GM21528 (cell line): ENCODE results near the gene ZBTB17.
A peak's percentile ranks its signal among the peaks of the same experiment; 100 is the strongest.
"Not testable (repeated sequence)": the region's sequence is repeated elsewhere in the genome, so short reads cannot be mapped to it uniquely, and the experiment has no call there.

Source experiments
- ATAC-seq: cut with Tn5 transposase; IDR thresholded peaks from one replicate; pipeline ENCODE4 v1.9.1; 2021; ENCODE audit warnings: mild to moderate bottlenecking, moderate library complexity; ENCODE audit not compliant: unreplicated experiment, low FRiP score

Gene ZBTB17

DNA sequence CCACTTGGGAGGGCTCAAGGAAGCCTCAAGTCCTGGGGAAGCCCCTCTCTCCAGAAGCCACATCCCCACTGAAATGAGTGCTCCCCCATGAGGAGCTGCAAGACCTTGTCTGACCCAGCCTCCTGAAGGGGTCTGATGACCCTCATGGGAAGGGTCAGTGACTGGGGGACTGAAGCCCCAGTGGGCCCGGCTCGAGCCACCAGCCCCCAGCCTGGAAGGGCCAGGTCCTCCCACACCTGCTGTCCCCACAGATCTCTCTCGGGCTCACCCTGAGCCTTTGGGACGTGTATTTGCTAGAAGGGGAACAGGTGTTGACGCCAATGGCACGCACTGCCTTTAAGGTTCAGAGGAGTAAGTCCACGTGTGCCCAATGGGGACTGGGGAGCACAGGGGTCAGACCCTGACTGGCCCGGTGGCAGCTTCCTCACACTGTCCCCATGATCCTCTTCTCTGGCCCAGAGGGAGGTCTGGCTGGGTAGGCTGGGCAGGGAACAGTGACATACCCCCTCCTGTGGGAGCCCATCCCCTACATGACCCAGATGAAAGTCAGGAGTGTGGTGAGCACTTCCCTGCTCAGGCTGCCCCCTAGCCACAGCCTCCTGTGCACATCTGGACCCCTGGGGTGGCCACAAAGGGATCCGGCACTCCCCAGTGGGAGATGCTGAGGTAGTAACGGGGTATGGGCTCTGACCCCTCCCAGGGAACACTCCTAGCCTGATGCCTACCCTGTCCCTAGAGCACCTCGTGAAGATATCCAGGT, 15.7 kb upstream of the ZBTB17 start:
- no peak for ATAC-seq

DNA sequence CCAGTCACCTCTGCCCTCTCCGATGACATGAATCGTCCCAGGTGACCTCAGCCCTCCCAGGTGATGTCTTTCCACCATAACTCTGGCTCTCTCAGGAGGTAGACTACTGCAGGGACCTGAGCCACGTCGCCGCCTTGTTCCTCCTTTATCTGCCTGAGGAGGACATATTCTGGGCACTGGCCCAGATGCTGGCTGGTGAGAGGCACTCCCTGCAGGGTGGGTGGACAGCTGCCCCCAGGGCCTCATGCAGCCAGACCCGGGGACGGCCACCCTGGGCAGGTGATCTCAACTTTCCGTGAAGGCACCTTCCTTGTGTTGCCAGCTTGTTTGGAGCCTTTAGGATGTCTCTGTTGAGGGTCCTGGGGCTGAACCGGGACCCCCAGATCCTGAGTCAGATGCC, 13.9 kb upstream of the ZBTB17 start:
- ATAC-seq = no peak

DNA sequence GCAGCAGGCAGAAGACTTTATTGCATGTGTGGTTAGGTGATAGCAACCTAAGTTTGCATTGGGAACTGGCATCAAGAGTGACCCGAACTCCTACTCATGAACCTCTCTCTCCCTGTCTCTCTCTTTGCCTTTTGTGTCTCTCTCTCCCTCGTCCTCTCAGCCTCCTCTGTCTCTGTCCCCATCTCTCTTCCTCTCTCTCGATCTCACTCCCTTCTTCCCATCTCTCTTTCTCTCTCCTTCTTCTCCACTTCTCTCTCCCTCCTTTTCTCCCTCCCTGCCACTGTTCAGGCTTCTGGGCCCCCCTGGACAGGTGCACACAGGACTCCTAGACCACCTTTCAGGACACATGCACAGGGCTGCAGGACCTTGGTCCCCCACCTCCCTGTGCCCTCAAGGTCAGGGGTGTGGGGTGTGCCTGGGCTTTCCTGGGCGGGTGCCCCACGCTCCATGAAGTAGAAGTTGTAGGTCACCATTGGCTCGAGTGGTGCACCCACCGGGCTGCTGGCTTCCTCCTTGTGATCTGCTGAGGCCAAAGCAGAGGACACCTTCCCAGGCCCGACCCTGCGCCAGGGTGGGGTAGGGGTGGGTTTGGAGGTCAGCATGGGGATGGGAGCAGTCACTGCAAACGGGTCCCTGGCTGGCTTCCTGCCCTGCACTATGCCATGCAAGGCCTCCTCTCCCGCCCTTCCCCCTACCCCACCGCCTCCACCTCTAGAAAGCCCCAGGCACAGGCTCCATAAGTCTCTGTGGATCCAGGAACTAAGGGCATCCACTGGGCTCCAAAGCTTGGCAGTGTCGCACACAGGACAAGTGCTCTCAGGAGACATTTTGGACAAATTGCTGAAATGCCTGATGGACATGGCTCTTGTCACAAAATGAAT, 13.2 kb upstream of the ZBTB17 start:
- ATAC-seq = no peak

DNA sequence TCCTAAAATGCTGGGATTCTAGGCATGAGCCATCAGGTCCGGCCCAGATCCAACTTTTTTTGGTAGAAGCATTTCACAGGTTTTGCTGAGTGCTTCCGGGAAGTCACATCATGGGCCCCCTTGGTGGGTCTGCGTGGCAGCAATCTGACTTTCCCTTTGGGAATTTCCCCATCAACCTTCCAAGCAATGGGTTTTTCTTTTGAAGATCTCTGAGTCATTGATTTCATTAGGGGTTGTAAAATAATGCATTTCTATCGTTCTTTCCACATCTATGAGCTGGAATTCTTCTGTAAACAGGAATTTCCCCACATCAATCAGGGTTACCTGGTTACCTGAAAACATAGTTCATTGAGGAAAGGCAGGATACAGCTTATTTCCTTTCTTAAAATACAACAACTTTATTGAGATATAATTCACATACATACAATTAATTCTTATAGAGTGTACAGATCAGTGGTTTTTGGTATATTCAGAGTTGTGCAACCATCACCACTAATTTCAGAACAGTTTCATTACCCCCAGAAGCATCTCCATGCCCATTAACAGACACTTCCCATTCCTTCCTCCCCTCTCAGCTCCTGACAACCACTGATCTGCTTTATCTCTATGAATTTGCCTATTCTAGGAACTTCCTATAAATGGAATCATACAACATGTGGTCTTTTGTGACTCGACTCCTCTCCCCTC, 9.9 kb upstream of the ZBTB17 start:
- no peak for ATAC-seq

DNA sequence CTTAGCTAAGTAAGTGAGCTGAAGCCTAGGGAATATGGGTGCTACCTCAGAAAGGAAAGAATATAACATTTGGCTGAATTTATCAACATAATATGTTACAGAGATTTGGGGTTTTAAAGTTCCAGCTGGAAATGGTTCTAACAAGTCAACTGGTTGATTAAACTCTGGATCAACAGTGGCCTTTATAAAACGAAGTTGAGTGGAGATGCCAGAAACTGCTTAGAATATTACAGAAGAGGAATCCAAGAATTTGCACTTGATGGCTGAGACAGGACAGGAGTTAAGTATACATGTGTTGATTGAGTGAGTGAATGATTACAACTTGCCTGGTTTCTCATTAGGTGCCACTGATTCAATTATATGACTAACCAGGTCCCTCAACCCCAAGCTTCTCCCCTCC, 7.4 kb upstream of the ZBTB17 start:
- no peak for ATAC-seq

DNA sequence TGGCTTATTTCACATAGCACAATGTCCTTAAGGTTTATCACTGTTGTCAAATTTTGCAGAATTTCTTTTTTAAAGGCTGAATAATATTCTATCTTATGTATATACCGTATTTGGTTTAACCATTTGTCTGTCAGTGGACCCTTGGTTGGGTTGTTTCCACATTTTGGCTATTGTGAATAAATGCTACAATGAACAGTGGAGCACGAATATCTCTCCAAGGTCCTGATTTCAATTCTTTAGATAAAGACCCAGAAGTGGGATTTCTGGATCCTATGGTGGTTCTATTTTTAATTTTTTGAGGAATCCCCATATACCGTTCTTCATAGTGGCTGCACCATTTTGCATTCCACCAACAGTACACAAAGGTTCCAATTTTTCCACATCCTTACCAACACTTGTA, 5.8 kb upstream of the ZBTB17 start:
- no peak for ATAC-seq

DNA sequence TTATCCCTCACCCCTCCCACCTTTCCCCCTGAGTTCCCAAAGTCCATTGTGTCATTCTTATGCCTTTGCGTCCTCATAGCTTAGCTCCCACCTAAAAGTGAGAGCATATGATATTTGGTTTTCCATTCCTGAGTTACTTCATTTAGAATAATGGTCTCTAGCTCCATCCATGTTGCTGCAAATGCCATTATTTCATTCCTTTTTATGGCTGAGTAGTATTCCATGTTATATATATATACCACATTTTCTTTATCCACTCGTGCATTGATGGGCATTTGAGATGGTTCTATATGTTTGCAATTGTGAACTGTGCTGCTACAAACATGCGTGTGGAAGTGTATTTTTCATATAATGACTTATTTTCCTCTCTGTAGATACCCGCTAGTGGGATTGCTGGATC, 2.0 kb upstream of the ZBTB17 start:
- ATAC-seq = not testable (repeated sequence)

DNA sequence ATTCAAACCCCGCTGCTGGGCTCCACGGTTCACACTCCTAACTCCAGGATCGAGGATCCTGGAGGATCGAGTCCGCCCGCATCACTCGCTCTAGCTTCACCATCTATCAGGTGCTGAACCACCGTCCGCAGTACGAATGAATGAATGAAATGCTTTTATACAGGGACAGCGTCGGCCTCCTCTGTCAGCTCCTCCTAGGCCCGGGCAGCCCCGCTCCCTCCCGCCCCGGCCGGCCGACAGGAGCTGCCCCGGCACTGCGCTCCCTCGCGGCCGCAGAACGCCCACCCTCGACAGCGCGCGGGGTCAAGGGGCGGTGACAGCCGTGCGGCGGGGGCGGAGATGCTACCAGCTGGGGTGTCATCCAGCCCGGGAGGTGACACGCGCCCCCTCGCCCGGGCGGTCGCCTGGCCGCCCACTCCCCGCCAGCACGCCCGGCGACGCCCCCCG, 520 bp downstream of the ZBTB17 start:
- peak; percentile 56 for ATAC-seq

DNA sequence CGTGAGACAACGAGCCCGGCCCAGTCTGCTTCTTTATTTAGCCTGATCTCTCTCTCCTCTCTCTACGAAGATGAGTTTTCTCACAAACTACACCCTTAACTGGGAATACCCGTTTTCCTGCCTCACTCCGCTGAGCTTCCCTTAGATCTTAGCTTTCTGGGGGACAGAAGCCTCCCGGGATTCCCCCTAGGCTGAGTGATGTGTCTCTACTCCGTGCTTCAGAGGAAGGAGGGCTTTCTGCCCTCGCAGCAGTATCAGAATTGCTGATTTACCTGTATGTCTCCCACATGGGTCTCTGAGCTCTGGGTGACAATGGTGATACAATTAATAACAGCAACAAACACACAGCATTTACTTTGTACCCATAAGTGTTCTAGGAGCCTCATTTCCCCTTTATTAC, 1.0 kb downstream of the ZBTB17 start:
- peak; percentile 32 for ATAC-seq

DNA sequence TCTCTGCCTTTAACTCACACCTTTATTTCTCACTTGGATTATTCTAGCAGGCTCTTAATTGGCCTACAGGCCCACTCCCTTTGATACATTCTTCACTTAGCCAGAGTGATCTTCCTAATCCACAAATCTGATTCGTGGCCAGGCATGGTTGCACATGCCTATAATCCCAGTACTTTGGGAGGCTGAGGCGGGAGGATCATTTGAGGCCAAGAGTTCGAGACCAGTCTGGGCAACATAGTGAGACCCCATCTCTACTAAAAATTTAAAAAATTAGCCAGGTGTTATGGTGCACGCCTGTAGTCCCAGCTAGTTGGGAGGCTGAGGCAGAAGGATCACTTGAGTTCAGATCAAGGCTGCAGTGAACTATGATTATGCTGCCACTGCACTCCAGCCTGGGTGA, 2.1 kb downstream of the ZBTB17 start:
- ATAC-seq = no peak

DNA sequence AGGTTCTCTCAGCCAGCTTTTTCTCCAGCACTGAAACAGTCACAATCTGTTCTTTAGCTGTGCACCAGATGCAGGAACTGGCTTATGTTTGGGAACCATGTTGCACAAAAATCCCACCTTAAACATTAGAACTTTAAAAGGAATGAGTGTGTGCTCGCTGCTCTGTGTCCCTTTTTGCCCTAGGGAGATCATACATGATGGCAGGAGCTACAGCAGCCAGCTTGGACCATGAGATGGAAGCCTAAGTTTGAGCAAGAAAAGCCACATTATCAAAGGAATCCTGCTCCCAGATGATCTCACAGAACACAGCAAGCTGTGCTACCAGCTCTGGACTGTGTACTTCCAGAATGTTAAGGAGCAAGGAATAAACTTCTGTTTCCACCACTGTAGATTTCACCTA, 3.5 kb downstream of the ZBTB17 start:
- ATAC-seq = no peak

DNA sequence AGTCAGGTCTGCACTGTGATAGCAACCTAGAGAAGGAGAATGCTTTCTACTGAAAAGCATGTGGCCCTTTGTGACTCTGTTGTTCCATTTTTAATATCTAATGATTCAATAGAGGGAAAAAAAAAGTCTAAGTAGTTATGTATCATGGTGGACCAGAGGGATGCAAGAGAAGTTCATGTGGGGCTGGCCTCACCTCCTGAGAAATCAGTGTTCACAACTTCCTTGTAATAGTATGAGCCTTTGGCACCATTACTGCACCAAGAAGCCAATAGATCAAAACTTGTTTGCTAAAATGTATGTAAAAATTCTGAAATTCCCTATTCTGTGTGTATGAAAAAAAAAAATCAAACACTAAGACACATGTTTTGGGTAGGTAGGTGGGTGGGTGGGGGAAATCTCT, 5.0 kb downstream of the ZBTB17 start:
- ATAC-seq = no peak

DNA sequence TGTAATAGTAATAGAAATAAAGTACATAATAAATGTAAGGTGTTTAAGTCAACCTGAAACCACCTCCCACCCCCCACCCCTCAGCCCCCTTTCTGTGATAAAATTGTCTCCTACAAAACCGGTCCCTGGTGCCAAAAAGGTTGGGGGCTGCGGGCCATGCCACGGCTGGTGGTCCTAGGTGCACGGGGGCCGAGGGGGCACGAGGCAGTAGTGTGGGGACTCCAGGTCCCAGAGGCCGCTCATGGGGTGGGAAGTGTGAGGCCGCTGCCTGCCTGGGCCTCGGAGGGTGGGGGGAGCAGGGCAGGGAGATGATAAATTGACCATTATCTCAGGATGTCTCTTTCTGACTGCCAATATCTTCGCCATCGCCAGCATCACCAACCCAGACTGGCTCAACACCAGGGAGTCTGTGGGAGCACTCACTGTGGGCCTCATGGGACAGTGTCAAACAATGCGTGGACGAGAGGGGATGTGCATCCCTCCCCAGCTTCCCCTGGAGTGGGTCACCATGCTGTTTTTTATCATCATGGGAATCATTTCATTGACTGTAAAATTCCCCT, 6.5 kb downstream of the ZBTB17 start:
- no peak for ATAC-seq

DNA sequence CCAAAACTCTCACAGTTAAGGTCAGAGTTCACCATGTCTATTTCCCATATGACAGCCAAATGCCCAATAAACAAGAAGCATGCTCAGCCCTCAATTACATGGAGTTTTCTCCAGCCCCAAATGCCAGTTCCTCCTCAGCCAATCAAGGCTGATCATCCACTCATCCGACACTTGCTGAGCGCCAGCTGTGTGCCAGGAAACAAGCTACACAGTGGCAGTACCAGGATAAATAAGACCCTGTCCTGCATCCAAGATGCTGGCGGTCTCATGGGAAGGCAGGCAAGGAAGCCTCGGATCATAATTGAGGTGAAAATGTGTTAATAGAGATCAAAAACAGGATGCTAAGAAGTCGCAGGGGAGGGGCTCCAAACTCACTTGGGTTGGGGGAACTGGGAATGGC, 7.7 kb downstream of the ZBTB17 start:
- no peak for ATAC-seq

DNA sequence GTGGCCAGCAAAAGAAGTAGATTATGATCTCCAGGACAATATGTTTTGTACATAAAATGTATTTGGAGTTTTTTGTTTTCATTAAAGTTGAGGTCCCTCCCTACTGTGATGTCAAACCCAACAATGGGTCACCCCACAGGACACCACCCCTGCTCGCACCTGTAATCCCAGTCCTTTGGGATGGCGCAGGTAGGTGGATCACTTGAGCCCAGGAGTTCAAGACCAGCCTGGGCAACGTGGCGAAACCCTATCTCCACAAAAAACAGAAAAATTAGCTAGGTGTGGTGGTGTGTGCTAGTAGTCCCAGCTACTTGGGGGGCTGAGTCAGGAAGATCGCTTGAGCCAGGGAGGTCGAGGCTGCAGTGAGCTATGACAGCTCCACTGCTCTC, 9.0 kb downstream of the ZBTB17 start:
- ATAC-seq = no peak

DNA sequence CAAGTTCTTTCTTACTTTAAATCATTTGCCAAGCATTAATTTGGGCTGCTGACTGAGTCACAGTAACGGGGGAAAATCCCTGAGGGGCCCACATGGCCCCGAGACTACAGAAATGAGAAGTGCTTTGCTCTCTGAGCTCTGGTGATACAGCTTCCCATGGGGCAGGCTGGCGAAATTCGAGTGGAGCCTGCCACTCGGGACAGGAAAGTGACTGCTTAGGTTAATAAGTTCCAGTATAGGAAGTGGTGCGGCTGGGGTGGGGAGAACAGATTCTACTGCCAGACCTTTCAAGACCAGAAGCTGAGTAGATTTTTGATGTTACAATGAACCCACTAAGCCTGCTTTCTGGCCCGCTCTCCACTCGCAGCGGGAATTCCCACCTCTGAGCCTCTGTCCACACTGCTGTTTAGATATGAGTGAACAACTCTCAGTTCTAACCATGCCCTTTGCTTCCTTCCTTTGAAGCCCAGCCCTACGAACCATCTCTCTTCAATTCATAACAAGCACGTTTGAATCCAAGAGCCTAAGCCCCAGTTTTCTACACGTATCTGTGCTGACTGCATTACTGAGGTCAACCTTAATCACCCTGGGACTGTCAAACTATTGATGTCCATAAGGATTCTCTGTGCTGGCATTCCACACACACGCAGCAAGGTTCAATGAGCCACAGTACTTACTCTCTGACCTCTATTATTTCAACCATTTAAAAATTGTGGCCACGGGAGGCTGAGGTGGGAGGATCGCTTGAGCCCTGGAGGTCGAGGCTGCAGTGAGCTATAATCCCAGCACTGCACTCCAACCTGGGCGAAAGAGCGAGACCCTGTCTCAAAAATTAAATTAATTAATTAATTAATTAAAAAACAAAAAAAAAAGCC, 9.6 kb downstream of the ZBTB17 start:
- ATAC-seq = peak; percentile 65

DNA sequence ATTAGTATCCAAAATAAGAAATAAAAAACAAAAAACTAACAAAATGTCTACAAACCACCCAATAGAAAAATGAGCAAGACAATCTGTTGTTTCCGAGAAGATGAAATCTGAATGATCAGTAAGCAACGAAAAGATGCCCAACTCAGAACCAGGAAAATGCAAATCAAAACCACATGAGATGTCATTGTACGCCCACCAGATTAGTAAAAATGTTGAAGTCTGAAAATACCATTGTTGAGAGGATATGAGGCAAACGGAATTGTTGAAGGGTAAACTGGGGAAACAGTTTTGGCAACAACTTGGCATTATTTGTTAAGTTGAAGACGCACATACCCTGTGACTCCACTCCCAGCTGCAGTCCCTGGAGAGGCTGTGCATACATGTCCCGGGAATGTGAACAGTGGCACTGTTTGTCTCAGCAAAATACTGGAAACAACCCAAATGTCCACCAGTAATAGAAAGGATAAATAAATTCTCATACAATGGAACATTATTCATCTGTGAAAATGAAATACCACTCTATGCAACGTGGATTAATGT, 10.6 kb downstream of the ZBTB17 start:
- ATAC-seq = no peak

DNA sequence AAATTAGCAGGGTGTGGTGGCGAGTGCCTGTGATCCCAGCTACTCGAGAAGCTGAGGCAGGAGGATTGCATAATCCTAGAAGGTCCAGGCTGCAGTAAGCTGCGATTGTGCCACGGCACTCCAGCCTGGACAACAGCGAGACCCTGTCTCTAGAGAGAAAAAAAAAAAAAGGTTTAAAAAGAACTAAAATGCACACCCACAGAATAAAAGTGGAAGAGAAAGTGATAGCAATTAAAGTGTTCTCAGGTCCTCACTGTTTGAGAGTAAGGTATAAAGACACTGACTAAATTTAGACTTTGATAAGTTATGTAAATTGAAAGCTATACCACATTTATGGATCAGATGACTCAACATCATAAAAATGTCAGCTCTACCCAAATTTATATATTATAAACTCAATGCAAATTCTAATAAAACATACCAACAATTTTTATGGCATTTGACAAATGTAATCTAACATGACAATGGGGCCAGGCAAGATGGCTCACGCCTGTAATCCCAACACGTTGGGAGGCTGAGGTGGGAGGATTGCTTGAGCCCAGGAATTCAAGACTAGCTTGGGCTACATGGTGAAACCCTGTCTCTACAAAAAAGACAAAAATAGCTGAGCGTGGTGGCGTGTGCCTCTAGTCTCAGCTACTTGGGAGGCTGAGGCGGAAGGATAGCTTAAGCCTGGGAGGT, 11.8 kb downstream of the ZBTB17 start:
- ATAC-seq = peak; percentile 31

DNA sequence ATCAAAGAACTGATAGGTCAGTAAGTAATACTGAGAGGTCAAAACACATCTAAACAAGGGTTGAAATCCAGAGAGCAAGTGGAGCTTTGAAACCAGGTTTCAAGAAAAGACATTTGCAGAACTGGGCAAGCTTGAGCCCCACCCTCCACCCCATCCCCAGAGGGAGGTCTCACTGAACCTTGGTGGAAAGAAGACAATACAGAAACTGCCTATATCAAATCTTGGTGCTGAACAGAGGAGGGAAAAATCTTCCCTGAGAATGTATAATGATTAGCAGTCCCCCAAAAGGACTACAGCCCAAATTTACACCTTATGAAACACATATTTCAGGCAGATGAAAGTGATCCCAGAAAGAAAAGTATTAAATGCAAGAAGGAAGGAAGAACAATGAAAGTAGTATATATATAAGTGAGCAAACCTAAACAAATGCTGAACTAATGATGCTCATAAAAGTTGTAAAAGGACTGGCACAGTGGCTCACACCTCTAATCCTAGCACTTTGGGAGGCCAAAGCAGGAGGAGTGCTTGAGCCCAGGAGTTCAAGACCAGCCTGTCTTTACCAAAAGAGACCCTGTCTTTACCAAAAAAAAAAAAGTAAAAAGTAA, 12.4 kb downstream of the ZBTB17 start:
- no peak for ATAC-seq
